OCI-LY7 (cell line): ENCODE measurements around the gene ELF4. TPM values are rescaled to one million over a fixed set of nuclear protein-coding genes. Genes with fewer than 3 reads are reported as not detected.

Experiments used
- BruUV-seq: library from RNA; stranded (reverse); fragments of 400-500 nt; replicated peaks from 2 replicates; lab custom pipeline; 2021; lab: Mats Ljungman, UMichigan
- CTCF ChIA-PET: fragments of 300-600 bp; sonication (Branson Sonifier 250); formaldehyde crosslinking; loops from one replicate; lab custom pipeline; 2022; ENCODE audit warnings: antibody characterized with exemption; ENCODE audit not compliant: unreplicated experiment; lab: Charles Lee
- POLR2A ChIA-PET: fragments of 300-600 bp; sonication (Branson Sonifier 250); formaldehyde crosslinking; loops from one replicate; lab custom pipeline; 2022; ENCODE audit warnings: antibody characterized with exemption; lab: Charles Lee
- DNase-seq: peaks from one replicate; pipeline ENCODE4 v3.0.0-alpha.2; 2015; ENCODE audit warnings: low spot score
- H2AFZ ChIP-seq: fragments of 200-600 bp; sonication (generic), shearing (Covaris generic); 2 replicates; pipeline ENCODE4 v1.6.1; 2014; ENCODE audit warnings: mild to moderate bottlenecking, antibody characterized with exemption, low read length, moderate library complexity
- H3K27ac ChIP-seq: fragments of 200-600 bp; sonication (generic); 2 replicates; pipeline ENCODE4 v1.5.1; 2014; ENCODE audit warnings: mixed run types, low read depth, mild to moderate bottlenecking, moderate library complexity, low read length, inconsistent platforms; ENCODE audit not compliant: poor library complexity, severe bottlenecking
- H3K36me3 ChIP-seq: fragments of 200-600 bp; sonication (generic); 2 replicates; pipeline ENCODE4 v1.6.1; 2014; ENCODE audit warnings: mild to moderate bottlenecking, antibody characterized with exemption, low read length, moderate library complexity, mixed read lengths; ENCODE audit not compliant: insufficient read depth
- H3K4me1 ChIP-seq: fragments of 200-600 bp; sonication (generic); 2 replicates; pipeline ENCODE4 v1.5.1; 2014; ENCODE audit warnings: mild to moderate bottlenecking, low read length; ENCODE audit not compliant: insufficient read depth, poor library complexity, severe bottlenecking
- H3K4me2 ChIP-seq: fragments of 200-600 bp; sonication (generic); 2 replicates; pipeline ENCODE4 v1.6.1; 2014; ENCODE audit warnings: mild to moderate bottlenecking, low read length
- H3K4me3 ChIP-seq: fragments of 200-600 bp; sonication (generic); 2 replicates; pipeline ENCODE4 v1.5.1; 2014; ENCODE audit warnings: mild to moderate bottlenecking, low read depth, low read length; ENCODE audit not compliant: poor library complexity, severe bottlenecking
- H3K79me2 ChIP-seq: fragments of 200-600 bp; sonication (generic); 2 replicates; pipeline ENCODE4 v1.6.1; 2016; ENCODE audit warnings: low read depth, mild to moderate bottlenecking, low read length, moderate library complexity, mixed read lengths; ENCODE audit not compliant: insufficient read depth
- H3K9me2 ChIP-seq: fragments of 200-600 bp; sonication (generic); 2 replicates; pipeline ENCODE4 v1.6.1; 2016; ENCODE audit warnings: mild to moderate bottlenecking, low read length, mixed read lengths; ENCODE audit not compliant: insufficient read depth
- H3K9me3 ChIP-seq: fragments of 200-600 bp; sonication (generic); 2 replicates; pipeline ENCODE4 v1.6.1; 2014; ENCODE audit warnings: mild to moderate bottlenecking, mixed run types, low read length, mixed read lengths
- H4K20me1 ChIP-seq: fragments of 200-600 bp; sonication (generic); 2 replicates; pipeline ENCODE4 v1.6.1; 2014; ENCODE audit warnings: mild to moderate bottlenecking, antibody characterized with exemption, low read length, moderate library complexity, mixed read lengths; ENCODE audit not compliant: insufficient read depth
- CTCF ChIP-seq: fragments of 200-600 bp; sonication (generic); conservative IDR thresholded peaks from 2 replicates; pipeline ENCODE4 v1.5.1; 2014; ENCODE audit warnings: mild to moderate bottlenecking, antibody characterized with exemption, low read length, moderate library complexity, mixed read lengths
- EZH2phosphoT487 ChIP-seq: fragments of 200-600 bp; sonication (generic); IDR thresholded peaks from 2 replicates; pipeline ENCODE4 v1.6.1; 2018; ENCODE audit warnings: low read depth, borderline replicate concordance, mild to moderate bottlenecking, mixed run types, antibody characterized with exemption, low read length, moderate library complexity, mixed read lengths
- intact Hi-C: fragments of 100-400 bp; cut with micrococcal nuclease; formaldehyde crosslinking; loops from one replicate; pipeline ENCODE4 v1.10.0; 2022; ENCODE audit not compliant: unreplicated experiment
- total RNA-seq, 2 experiments: library from RNA; depleted of rRNA in 1 of 2; stranded (reverse); fragments of >200 nt in 1 of 2; shearing (Covaris generic) in 1 of 2; gene quantifications; 2 replicates each; pipeline ENCODE4 v1.2.3, GENCODE V29; 2014 to 2022

Gene ELF4
- total RNA-seq, 2 experiments from 2014 or later: 15.0 to 27.3 TPM

GRCh38 chrX:130057209-130057608 lies 53.1 kb downstream of the ELF4 start:
- H3K4me2 ChIP-seq: no peak overlapping the region
- ChIA-PET POLR2A (no interaction called here), CTCF (no interaction called here)

GRCh38 chrX:130055899-130056298 lies 54.4 kb downstream of the ELF4 start:
- ChIA-PET POLR2A (no interaction called here), CTCF (no interaction called here)
- H3K4me3 ChIP-seq: no peak overlapping the region
- no peak for TF ChIP-seq EZH2phosphoT487
- no peak for TF ChIP-seq CTCF
- H3K79me2 ChIP-seq: no peaks in the 10 kb centered on the region
- H3K27ac ChIP-seq: no peak overlapping the region
- no peak overlapping the region for H3K4me2 ChIP-seq
- no peaks in the 10 kb centered on the region for H3K36me3 ChIP-seq
- no peaks in the 10 kb centered on the region for H3K9me2 ChIP-seq
- no TSS peak for BruUV-seq
- intact Hi-C loops: no loop called here
- peaks cover 8% of the 10 kb centered on the region for H3K4me1 ChIP-seq
- H2AFZ ChIP-seq: no peak overlapping the region
- DNase-seq: no peak
- no peaks in the 10 kb centered on the region for H3K9me3 ChIP-seq
- no peaks in the 10 kb centered on the region for H4K20me1 ChIP-seq

More at GRCh38 chrX:130057209-130057608, 53.1 kb downstream of the ELF4 start:
- Histone ChIP-seq H3K79me2 (no peaks in the 10 kb centered on the region), H3K36me3 (no peaks in the 10 kb centered on the region), H2AFZ (no peak overlapping the region), H3K9me3 (no peaks in the 10 kb centered on the region), H3K9me2 (no peaks in the 10 kb centered on the region), H3K4me1 (peaks cover 10% of the 10 kb centered on the region), H4K20me1 (no peaks in the 10 kb centered on the region), H3K4me3 (no peak overlapping the region), H3K27ac (no peak overlapping the region)
- no peak for DNase-seq
- TF ChIP-seq CTCF (no peak), EZH2phosphoT487 (no peak)
- intact Hi-C loops: no loop called here
- BruUV-seq: no TSS peak

GRCh38 chrX:130055103-130055502 lies 55.2 kb downstream of the ELF4 start:
- TF ChIP-seq CTCF (no peak), EZH2phosphoT487 (no peak)
- H3K4me3 ChIP-seq: no peak overlapping the region
- DNase-seq: no peak
- no TSS peak for BruUV-seq
- H3K4me1 ChIP-seq: peaks cover 4% of the 10 kb centered on the region
- H4K20me1 ChIP-seq: no peaks in the 10 kb centered on the region
- H3K27ac ChIP-seq: no peak overlapping the region
- no peaks in the 10 kb centered on the region for H3K9me3 ChIP-seq
- no peaks in the 10 kb centered on the region for H3K36me3 ChIP-seq
- intact Hi-C loops: no loop called here
- no peak overlapping the region for H3K4me2 ChIP-seq
- ChIA-PET CTCF (no interaction called here), POLR2A (no interaction called here)
- H3K79me2 ChIP-seq: no peaks in the 10 kb centered on the region
- no peaks in the 10 kb centered on the region for H3K9me2 ChIP-seq
- H2AFZ ChIP-seq: no peak overlapping the region
